CD4-positive, alpha-beta T cell treated with Interleukin-6 at 100 ng/mL for 8 hours (primary cell): Measurements from ENCODE around the gene MACROD2.

ENCODE experiments used
- DNase-seq: peaks from one replicate; pipeline ENCODE4 v3.0.0-alpha.2; 2020; ENCODE audit warnings: mixed read lengths, low spot score

Gene MACROD2

DNA sequence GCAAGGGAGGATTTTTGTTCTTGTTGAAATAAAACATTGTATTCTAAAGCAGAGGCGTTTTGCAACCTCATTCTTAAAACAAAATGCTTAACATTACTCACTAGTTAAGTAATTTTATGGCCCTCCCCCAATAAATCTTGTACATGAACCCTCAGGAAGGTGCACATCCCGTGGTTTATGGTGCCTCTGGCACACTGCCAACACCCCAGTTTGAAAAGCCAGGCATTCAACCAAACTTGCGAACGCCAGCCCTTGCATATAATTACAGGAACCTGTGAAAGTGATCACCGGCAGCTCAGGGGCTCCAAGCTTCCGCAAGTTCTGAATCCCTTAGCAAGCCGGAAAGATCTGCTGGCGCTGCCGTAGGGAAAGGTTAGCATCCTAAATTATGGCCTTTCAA, 1451.1 kb downstream of the MACROD2 start:
- DNase-seq = no peak

DNA sequence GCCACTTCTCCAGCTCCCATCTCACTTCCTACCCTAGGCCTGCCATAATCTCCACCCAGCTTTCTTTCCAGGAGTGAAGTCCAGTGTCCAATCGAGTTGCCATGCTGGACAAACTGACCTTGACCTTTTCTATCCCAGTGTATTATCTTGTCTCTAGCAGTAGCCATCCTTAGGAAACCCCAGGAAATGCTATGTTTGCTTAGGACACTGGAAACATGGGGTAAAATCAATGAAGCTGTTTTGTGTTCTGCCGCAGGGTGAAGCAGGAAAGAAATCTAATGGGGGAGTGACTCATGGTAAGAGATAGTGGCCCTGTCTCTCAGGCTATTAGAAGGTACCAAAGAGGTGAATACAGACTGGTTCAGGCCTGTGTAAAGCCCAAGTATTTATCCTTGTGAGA, 1452.2 kb downstream of the MACROD2 start:
- DNase-seq = no peak

GRCh38 chr20:15449061-15449460, 1453.7 kb downstream of the MACROD2 start:
- no peak for DNase-seq

DNA sequence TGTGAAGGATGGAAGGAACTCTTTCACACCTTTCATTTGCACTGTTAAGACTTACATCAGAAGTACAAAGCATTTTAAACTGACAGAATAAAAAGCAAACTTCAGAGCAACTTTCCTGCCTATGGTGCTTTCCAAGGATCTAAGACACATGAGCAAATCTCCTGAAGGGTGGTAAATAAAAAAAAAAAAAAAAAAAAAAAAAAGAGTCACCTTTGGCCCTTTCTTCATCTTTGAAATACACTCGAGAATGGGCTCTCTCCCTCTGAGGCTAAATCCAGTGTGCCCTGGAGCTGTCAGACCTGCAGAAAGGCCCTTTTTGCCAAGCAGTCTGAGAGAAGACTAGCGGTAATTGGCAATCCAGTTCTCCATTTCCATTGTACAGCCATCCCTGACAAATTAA, 1455.9 kb downstream of the MACROD2 start:
- DNase-seq = no peak

GRCh38 chr20:15455279-15455678, 1460.0 kb downstream of the MACROD2 start:
- no peak for DNase-seq

GRCh38 chr20:15461938-15462337, 1466.6 kb downstream of the MACROD2 start:
- DNase-seq = no peak

DNA sequence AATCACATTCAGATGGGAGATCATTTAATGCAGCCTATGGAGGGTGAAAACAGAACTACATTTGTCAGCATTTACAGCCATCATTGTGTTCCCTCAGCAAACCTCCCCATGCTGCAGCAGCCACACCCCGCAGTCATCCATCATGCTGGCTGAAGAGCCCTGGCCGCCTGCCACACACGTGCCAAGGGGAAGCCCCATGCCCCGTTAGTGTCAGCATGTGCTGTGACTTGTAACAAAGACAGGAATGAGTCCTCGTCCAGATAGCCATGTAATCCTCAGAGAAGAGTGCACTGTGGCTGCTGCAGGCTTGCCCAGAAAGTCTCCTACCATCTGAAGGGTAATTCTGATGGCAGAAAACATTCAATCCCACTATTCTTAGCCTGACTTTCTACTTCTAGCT, 1480.2 kb downstream of the MACROD2 start:
- DNase-seq = no peak

DNA sequence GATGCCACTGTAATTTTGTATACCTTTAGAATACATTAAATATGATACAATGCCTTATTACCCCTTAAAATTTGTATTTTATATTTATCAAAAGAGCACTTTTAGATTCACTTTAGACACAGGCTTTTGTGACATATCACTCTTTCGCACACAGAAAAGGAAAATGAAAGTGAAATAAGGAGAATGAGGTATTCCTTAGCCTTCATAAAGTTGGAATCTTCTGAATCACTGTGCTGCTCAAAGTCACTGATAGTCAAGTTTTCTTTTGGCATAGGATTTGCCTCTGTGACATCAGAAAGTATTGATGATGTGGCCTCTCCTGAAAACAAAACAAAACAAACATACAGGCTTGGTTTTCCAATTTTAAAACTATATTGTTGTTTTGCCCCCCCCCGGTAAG, 1480.9 kb downstream of the MACROD2 start:
- no peak for DNase-seq

DNA sequence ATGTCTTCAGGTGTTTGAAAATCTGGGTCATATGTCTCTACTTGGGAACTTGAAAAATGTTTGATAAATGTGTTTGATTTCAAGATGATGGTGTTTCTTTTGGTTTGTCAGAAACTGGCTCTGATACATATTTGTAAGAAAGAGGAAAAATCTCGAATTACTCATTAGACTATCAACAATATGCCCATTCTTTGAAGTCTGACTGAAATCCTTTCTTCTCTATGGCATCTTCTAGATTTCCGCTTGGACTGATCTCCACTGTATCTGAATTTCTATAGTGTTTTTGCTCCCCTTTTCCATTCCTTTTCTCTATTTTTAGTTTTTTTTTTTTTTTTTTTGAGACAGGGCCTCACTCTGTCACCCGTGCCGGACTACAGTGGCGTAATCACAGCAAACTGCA, 1481.5 kb downstream of the MACROD2 start:
- DNase-seq = no peak

GRCh38 chr20:15482525-15482924, 1487.2 kb downstream of the MACROD2 start:
- DNase-seq = no peak

DNA sequence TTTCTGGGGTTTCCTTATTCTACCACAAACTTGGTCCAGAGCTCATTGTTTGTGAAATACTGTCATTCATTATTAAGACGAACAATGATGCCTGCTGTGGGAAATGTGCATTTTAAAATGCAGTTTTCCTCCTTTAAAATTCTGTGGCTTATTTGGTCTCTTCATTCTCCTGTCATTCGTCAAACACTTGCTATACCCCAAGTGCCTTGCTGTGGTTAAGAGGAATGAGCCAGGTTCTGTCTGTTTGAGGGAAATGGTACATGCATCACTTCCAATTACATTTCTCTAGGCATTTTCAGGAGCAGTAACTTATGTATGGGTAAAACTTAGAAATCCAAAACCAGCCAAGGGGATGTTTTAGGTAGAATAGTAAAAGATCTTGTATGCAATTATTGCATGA, 1490.2 kb downstream of the MACROD2 start:
- DNase-seq = no peak

GRCh38 chr20:15487030-15487429, 1491.7 kb downstream of the MACROD2 start:
- no peak for DNase-seq

- no peak for DNase-seq
These were observed 1492.4 kb downstream of the MACROD2 start for GRCh38 chr20:15487682-15488081.

GRCh38 chr20:15491575-15491974, 1496.3 kb downstream of the MACROD2 start:
- DNase-seq = no peak

GRCh38 chr20:15494851-15495250, 1499.5 kb downstream of the MACROD2 start:
- no peak for DNase-seq

- no peak for DNase-seq
These were observed 1501.3 kb downstream of the MACROD2 start for GRCh38 chr20:15496501-15497039.

GRCh38 chr20:15498926-15499325, 1503.6 kb downstream of the MACROD2 start:
- DNase-seq = no peak

GRCh38 chr20:15506311-15506710, 1511.0 kb downstream of the MACROD2 start:
- no peak for DNase-seq

DNA sequence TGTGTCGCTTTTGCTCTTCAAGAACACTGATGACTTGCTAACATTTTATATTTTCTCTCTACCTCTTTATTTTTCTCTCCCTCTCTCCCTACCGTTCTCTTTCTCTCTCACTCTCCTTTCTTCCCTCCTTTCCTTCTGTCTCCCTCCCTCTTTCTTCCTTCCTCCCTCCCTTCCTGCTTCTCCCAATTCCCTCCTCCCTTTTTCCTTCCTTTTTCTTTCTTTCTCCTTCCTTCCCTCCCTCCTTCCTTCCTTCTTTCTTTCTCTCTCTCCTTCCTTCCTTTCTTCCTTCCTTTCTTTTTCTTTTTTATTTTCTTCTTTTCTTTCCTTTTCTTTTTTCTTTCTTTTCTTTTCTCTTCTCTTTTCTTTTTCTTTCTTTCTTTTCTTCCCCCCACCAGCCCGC, 1511.8 kb downstream of the MACROD2 start:
- no peak for DNase-seq

DNA sequence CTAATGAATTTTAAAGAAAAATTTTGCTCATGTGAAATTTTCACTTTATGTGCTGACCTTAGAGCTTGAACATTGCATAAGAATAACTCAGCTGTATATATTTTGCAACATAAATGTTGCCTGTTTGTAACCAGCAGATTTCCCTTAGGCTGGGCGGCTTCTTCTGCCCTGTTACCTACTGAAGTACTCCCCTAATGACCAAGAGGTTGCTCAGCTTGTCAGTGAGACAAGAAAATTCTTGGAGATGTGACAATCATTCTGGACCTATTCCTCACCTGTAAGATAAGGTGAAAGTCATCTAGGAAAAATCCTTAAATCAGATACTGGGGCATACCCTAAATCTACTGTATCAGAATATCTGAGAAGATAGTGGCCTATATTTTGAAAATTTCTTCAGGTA, 1516.2 kb downstream of the MACROD2 start:
- DNase-seq = no peak

DNA sequence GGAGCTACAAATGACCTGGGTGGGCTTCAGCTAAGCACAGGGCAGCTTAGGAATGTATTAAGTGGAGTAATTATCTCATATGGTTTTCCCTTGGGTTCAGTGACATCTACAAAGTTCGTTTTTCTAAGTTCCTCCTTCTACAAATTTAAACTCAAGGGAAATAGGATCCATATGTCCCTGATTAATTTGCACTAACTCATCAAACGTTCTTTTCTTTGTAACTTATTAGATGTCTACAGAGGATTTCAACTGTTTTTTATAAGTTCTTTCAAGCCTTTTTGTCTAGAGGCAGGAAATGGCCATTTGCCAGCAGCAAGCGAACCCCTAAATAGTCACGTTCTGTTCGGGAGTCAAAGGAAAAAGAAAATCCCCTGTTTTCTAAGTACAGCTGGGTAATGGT, 1517.6 kb downstream of the MACROD2 start:
- no peak for DNase-seq

- DNase-seq = no peak
These were observed 1520.4 kb downstream of the MACROD2 start for GRCh38 chr20:15515691-15516090.

- DNase-seq = no peak
These were observed 1525.7 kb downstream of the MACROD2 start for GRCh38 chr20:15520930-15521524.

GRCh38 chr20:15523400-15523799, 1528.1 kb downstream of the MACROD2 start:
- DNase-seq = no peak
